ENCODE measurements around the gene DCLK1.

Gene DCLK1

GRCh38 chr13:36133950-36134626 is 2.9 kb upstream of the DCLK1 start:
- Histone ChIP-seq H3K27ac (ENCODE audit: low read depth, low read length) (no peak overlapping the region), H3K9me3 (ENCODE audit: control insufficient read depth in 5 of 5, low read length in 5 of 5) (peaks cover 0 to 2% (median 0%) of the 10 kb centered on the region in 5 donors), H3K9ac (ENCODE audit: low read length in 5 of 5) (no peak overlapping the region), H3K36me3 (ENCODE audit: control insufficient read depth in 5 of 5, insufficient read depth in 5 of 5, low read length in 5 of 5) (no peaks in the 10 kb centered on the region), H3K27me3 (ENCODE audit: control insufficient read depth in 5 of 5, insufficient read depth in 4 of 5, low read length in 5 of 5) (peaks cover 0 to 20% (median 9%) of the 10 kb centered on the region in 5 donors), H3K4me1 (ENCODE audit: control insufficient read depth in 5 of 5, insufficient read depth in 5 of 5, low read length in 5 of 5) (peaks cover 0 to 17% (median 11%) of the 10 kb centered on the region in 5 donors), H3K4me3 (ENCODE audit: low read depth in 1 of 5, low read length in 5 of 5) (no peak overlapping the region)

GRCh38 chr13:36132376-36132775 is 1.2 kb upstream of the DCLK1 start:
- Histone ChIP-seq H3K27me3 (ENCODE audit: control insufficient read depth in 5 of 5, insufficient read depth in 4 of 5, low read length in 5 of 5) (peaks cover 0 to 20% (median 9%) of the 10 kb centered on the region in 5 donors), H3K9ac (ENCODE audit: low read length in 5 of 5) (no peak overlapping the region), H3K4me1 (ENCODE audit: control insufficient read depth in 5 of 5, insufficient read depth in 5 of 5, low read length in 5 of 5) (peaks cover 0 to 17% (median 11%) of the 10 kb centered on the region in 5 donors), H3K9me3 (ENCODE audit: control insufficient read depth in 5 of 5, low read length in 5 of 5) (peaks cover 0 to 2% (median 0%) of the 10 kb centered on the region in 5 donors), H3K36me3 (ENCODE audit: control insufficient read depth in 5 of 5, insufficient read depth in 5 of 5, low read length in 5 of 5) (no peaks in the 10 kb centered on the region), H3K4me3 (ENCODE audit: low read depth in 1 of 5, low read length in 5 of 5) (no peak overlapping the region), H3K27ac (ENCODE audit: low read depth, low read length) (peak overlapping the region; percentile 60)

DNA sequence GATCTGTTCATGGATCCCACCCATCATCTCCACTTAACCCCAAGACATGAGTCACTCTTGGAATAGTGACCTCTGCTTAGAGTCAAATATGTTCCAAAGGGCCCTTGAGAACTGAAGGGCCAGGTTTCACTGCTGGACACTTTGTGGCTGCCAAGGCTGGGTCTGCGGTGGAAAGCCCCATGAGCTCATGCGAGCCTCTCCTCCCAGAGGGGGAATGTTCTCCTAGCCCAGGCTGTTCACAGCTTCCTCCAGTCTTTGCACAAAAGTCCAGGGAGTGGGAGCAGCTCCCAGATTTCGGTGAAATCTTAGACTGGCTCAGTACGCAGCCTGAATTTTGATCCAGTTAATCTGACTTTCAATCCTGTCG is 732 bp upstream of the DCLK1 start:
- H3K27ac ChIP-seq (ENCODE audit: low read depth, low read length): peak overlapping the region; percentile 60
- peaks cover 0 to 2% (median 0%) of the 10 kb centered on the region in 5 donors for H3K9me3 ChIP-seq (ENCODE audit: control insufficient read depth in 5 of 5, low read length in 5 of 5)
- no peaks in the 10 kb centered on the region for H3K36me3 ChIP-seq (ENCODE audit: control insufficient read depth in 5 of 5, insufficient read depth in 5 of 5, low read length in 5 of 5)
- H3K4me3 ChIP-seq (ENCODE audit: low read depth in 1 of 5, low read length in 5 of 5): peak overlapping the region; percentile 56 to 78 (median 64)
- H3K27me3 ChIP-seq (ENCODE audit: control insufficient read depth in 5 of 5, insufficient read depth in 4 of 5, low read length in 5 of 5): peaks cover 0 to 20% (median 9%) of the 10 kb centered on the region in 5 donors
- H3K4me1 ChIP-seq (ENCODE audit: control insufficient read depth in 5 of 5, insufficient read depth in 5 of 5, low read length in 5 of 5): peaks cover 0 to 17% (median 11%) of the 10 kb centered on the region in 5 donors
- H3K9ac ChIP-seq (ENCODE audit: low read length in 5 of 5): no peak overlapping the region

DNA sequence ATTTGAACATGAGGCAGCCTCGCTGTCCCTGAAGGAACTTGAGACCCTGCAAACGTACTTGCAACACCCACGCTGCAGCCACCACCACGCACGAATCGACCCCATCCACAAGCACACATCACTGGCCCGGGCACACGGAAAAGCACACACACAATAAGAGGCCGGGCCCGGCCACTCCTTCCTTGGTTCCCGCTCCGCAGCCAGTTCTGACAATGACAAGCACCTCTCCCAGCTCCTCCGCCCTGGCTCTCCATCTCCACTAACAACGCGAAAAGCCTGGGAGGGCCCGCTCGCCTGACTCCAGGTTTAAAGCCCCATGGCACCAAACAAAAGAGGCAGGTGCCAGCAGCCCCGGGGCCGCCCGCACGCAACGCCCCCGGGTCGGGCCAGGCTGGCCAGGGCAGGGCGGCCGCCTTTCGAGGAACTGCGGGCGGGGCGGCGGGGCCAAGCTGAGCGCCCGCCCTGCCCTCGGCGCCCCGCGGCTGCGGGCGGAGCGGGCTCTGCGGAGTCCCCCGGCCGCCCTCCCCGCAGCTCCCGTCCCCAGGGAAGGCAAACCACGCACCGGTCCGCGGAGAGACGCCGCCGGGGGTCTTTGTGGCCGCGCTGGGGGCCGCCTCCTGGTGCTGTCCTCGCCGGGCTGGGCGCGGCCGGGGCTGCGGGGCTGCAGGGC is 495 bp downstream of the DCLK1 start:
- H3K4me3 ChIP-seq (ENCODE audit: low read depth in 1 of 5, low read length in 5 of 5): peak overlapping the region; percentile 48 to 73 (median 64)
- H3K9me3 ChIP-seq (ENCODE audit: control insufficient read depth in 5 of 5, low read length in 5 of 5): peaks cover 0 to 2% (median 0%) of the 10 kb centered on the region in 5 donors
- no peaks in the 10 kb centered on the region for H3K36me3 ChIP-seq (ENCODE audit: control insufficient read depth in 5 of 5, insufficient read depth in 5 of 5, low read length in 5 of 5)
- H3K4me1 ChIP-seq (ENCODE audit: control insufficient read depth in 5 of 5, insufficient read depth in 5 of 5, low read length in 5 of 5): peaks cover 0 to 17% (median 11%) of the 10 kb centered on the region in 5 donors
- H3K9ac ChIP-seq (ENCODE audit: low read length in 5 of 5): peak overlapping the region in 1 of 5 donors; percentile 18
- H3K27me3 ChIP-seq (ENCODE audit: control insufficient read depth in 5 of 5, insufficient read depth in 4 of 5, low read length in 5 of 5): peaks cover 0 to 20% (median 9%) of the 10 kb centered on the region in 5 donors
- H3K27ac ChIP-seq (ENCODE audit: low read depth, low read length): no peak overlapping the region

DNA sequence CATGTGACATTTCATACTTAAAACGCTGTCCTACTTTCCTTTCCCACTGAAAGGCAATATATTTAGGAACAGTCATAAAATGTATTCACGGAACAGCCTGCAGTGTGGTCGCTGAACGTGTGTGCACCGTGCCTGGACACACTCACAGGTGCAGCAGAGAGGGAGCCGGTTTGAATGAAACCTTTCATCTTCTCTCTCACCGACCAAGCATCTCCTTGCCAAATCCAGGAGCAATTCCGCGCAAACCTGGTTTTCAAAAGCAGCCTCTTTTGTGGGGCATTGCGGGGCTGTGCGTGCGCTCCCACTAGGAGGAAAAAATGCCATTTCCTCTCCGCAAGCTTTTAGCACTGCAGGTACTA is 1.0 kb downstream of the DCLK1 start:
- Histone ChIP-seq H3K27ac (ENCODE audit: low read depth, low read length) (no peak overlapping the region), H3K9me3 (ENCODE audit: control insufficient read depth in 5 of 5, low read length in 5 of 5) (peaks cover 0 to 2% (median 0%) of the 10 kb centered on the region in 5 donors), H3K9ac (ENCODE audit: low read length in 5 of 5) (peak overlapping the region in 1 of 5 donors; percentile 18), H3K36me3 (ENCODE audit: control insufficient read depth in 5 of 5, insufficient read depth in 5 of 5, low read length in 5 of 5) (no peaks in the 10 kb centered on the region), H3K4me3 (ENCODE audit: low read depth in 1 of 5, low read length in 5 of 5) (peak overlapping the region; percentile 48 to 73 (median 64)), H3K27me3 (ENCODE audit: control insufficient read depth in 5 of 5, insufficient read depth in 4 of 5, low read length in 5 of 5) (peaks cover 0 to 20% (median 9%) of the 10 kb centered on the region in 5 donors), H3K4me1 (ENCODE audit: control insufficient read depth in 5 of 5, insufficient read depth in 5 of 5, low read length in 5 of 5) (peaks cover 0 to 17% (median 11%) of the 10 kb centered on the region in 5 donors)

DNA sequence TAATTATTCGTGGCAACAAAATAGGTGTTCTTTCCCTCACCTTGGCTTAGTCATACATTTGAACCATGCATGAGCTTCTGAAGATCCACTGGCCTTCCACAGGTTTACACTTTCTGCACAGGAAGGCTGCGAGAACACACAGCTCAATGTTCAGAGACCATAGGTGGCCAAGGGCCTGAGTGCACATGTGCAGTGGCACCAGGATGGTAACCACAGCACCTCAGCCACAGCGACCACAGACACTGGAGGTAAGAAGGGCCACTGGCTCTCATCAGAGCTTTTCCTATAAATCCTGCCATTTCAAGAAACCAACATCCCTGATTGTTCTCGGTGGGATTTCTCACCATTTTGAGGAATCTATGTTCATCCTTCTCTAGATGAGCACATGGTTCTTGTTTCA is 1.6 kb downstream of the DCLK1 start:
- Histone ChIP-seq H3K27ac (ENCODE audit: low read depth, low read length) (no peak overlapping the region), H3K4me3 (ENCODE audit: low read depth in 1 of 5, low read length in 5 of 5) (peak overlapping the region; percentile 48 to 73 (median 64)), H3K27me3 (ENCODE audit: control insufficient read depth in 5 of 5, insufficient read depth in 4 of 5, low read length in 5 of 5) (peaks cover 0 to 20% (median 9%) of the 10 kb centered on the region in 5 donors), H3K9me3 (ENCODE audit: control insufficient read depth in 5 of 5, low read length in 5 of 5) (no peaks in the 10 kb centered on the region), H3K36me3 (ENCODE audit: control insufficient read depth in 5 of 5, insufficient read depth in 5 of 5, low read length in 5 of 5) (no peaks in the 10 kb centered on the region), H3K9ac (ENCODE audit: low read length in 5 of 5) (no peak overlapping the region), H3K4me1 (ENCODE audit: control insufficient read depth in 5 of 5, insufficient read depth in 5 of 5, low read length in 5 of 5) (peaks cover 0 to 17% (median 14%) of the 10 kb centered on the region in 5 donors)

DNA sequence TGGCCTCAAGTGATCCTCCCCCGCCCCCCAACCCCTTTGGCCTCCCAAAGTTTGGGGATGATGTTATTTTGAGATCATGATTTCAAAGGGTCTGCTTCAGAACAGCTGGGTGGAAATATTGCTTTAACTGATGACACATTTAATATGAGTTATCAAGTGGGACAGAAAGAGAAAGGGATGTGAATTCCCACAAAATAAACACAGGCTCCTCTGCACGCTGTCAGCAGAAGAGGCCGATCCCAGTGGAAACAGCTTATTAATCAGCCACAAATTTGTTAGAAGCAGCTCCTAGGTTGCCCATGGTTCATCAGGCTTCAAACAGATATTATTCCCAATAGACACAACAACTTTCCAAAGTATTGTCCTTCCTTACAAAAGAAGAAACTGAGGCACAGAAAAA is 4.7 kb downstream of the DCLK1 start:
- peaks cover 0 to 15% (median 13%) of the 10 kb centered on the region in 5 donors for H3K4me1 ChIP-seq (ENCODE audit: control insufficient read depth in 5 of 5, insufficient read depth in 5 of 5, low read length in 5 of 5)
- H3K27me3 ChIP-seq (ENCODE audit: control insufficient read depth in 5 of 5, insufficient read depth in 4 of 5, low read length in 5 of 5): peaks cover 0 to 15% (median 9%) of the 10 kb centered on the region in 5 donors
- no peaks in the 10 kb centered on the region for H3K9me3 ChIP-seq (ENCODE audit: control insufficient read depth in 5 of 5, low read length in 5 of 5)
- H3K4me3 ChIP-seq (ENCODE audit: low read depth in 1 of 5, low read length in 5 of 5): no peak overlapping the region
- H3K27ac ChIP-seq (ENCODE audit: low read depth, low read length): no peak overlapping the region
- no peak overlapping the region for H3K9ac ChIP-seq (ENCODE audit: low read length in 5 of 5)
- no peaks in the 10 kb centered on the region for H3K36me3 ChIP-seq (ENCODE audit: control insufficient read depth in 5 of 5, insufficient read depth in 5 of 5, low read length in 5 of 5)

DNA sequence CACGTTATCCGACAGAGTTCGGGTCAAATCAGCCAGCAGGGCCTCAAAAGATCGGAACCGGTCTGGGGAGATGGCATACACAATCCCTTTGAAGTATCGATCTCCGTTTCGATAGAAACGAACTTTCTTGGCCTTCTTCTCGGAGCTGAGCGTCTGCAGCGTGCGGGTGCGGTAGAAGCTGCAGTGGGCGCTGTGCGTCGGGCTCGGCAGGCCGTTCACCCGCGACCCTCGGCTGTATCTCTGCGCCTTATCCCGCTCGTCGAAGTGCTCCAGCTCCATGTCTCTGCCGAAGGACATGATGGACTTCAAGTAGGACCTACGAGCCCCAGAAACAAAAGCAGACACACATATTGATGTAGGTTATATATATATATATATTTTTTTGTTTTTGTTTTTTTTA is 5.3 kb downstream of the DCLK1 start:
- H3K27me3 ChIP-seq (ENCODE audit: control insufficient read depth in 5 of 5, insufficient read depth in 4 of 5, low read length in 5 of 5): peaks cover 0 to 13% (median 9%) of the 10 kb centered on the region in 5 donors
- H3K9ac ChIP-seq (ENCODE audit: low read length in 5 of 5): no peak overlapping the region
- no peak overlapping the region for H3K27ac ChIP-seq (ENCODE audit: low read depth, low read length)
- H3K9me3 ChIP-seq (ENCODE audit: control insufficient read depth in 5 of 5, low read length in 5 of 5): no peaks in the 10 kb centered on the region
- H3K4me3 ChIP-seq (ENCODE audit: low read depth in 1 of 5, low read length in 5 of 5): no peak overlapping the region
- H3K36me3 ChIP-seq (ENCODE audit: control insufficient read depth in 5 of 5, insufficient read depth in 5 of 5, low read length in 5 of 5): no peaks in the 10 kb centered on the region
- H3K4me1 ChIP-seq (ENCODE audit: control insufficient read depth in 5 of 5, insufficient read depth in 5 of 5, low read length in 5 of 5): peaks cover 0 to 13% (median 9%) of the 10 kb centered on the region in 5 donors

DNA sequence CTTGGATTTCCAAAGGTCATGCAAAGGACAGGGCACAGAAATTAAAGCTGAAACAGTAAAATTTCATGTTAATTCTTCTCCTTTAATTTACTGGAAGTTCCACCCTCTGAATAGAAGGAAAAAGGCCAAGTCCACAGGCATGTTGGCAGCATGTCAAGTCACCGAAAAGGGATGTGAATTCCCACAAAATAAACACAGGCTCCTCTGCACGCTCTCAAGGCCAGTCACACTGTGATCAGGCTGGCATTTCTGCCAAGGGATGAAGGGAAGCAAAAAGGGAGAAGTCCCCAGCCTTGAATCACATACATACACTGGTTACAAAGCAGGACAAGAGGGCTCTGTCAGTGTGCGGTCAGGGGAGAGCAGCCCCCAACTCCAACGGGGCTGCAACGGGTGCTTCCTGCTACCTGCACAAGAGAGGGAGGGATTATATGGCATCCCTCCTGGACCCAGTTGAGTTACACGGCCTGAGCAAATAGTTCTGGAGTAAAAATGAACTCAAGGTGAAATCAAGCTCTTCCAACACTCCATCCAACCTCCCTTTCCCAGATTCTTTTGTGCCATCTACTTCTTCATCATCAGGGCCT is 6.9 kb downstream of the DCLK1 start:
- no peaks in the 10 kb centered on the region for H3K36me3 ChIP-seq (ENCODE audit: control insufficient read depth in 5 of 5, insufficient read depth in 5 of 5, low read length in 5 of 5)
- peaks cover 0 to 2% (median 0%) of the 10 kb centered on the region in 5 donors for H3K27me3 ChIP-seq (ENCODE audit: control insufficient read depth in 5 of 5, insufficient read depth in 4 of 5, low read length in 5 of 5)
- no peak overlapping the region for H3K27ac ChIP-seq (ENCODE audit: low read depth, low read length)
- peaks cover 0 to 7% (median 4%) of the 10 kb centered on the region in 5 donors for H3K4me1 ChIP-seq (ENCODE audit: control insufficient read depth in 5 of 5, insufficient read depth in 5 of 5, low read length in 5 of 5)
- H3K9me3 ChIP-seq (ENCODE audit: control insufficient read depth in 5 of 5, low read length in 5 of 5): no peaks in the 10 kb centered on the region
- H3K4me3 ChIP-seq (ENCODE audit: low read depth in 1 of 5, low read length in 5 of 5): no peak overlapping the region
- no peak overlapping the region for H3K9ac ChIP-seq (ENCODE audit: low read length in 5 of 5)

DNA sequence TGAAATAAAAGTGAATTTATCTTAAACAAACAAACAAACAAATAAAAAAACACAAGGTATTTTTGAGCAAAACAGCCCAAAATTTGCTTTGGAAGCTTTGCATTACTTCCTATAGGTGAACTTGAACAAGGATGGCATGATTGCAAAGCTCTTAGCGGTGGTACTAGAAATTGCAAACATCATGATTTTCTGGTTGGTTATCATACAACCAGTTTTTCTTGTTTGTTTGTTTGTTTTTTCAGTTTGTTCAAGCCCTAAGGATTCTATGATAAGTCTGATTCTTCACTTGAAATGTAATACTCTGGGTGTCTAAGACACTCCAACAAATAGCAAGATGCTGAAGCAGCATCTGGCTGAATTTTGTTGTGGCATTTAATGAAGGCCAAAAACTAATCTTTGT is 15.9 kb downstream of the DCLK1 start:
- no peaks in the 10 kb centered on the region for H3K4me1 ChIP-seq (ENCODE audit: control insufficient read depth in 5 of 5, insufficient read depth in 5 of 5, low read length in 5 of 5)
- H3K4me3 ChIP-seq (ENCODE audit: low read depth in 1 of 5, low read length in 5 of 5): no peak overlapping the region
- no peaks in the 10 kb centered on the region for H3K9me3 ChIP-seq (ENCODE audit: control insufficient read depth in 5 of 5, low read length in 5 of 5)
- no peak overlapping the region for H3K27ac ChIP-seq (ENCODE audit: low read depth, low read length)
- no peaks in the 10 kb centered on the region for H3K27me3 ChIP-seq (ENCODE audit: control insufficient read depth in 5 of 5, insufficient read depth in 4 of 5, low read length in 5 of 5)
- peaks cover 0 to 3% (median 0%) of the 10 kb centered on the region in 5 donors for H3K36me3 ChIP-seq (ENCODE audit: control insufficient read depth in 5 of 5, insufficient read depth in 5 of 5, low read length in 5 of 5)
- H3K9ac ChIP-seq (ENCODE audit: low read length in 5 of 5): no peak overlapping the region
